T-cell (primary cell): ENCODE data around the gene CNNM3. TPM values are rescaled to one million over a fixed set of nuclear protein-coding genes. Genes with fewer than 3 reads are reported as not detected.
A peak's percentile ranks its signal among the peaks of the same experiment; 100 is the strongest.

Experiments used
- ATAC-seq, 4 experiments: fragments of 200-7000 bp in 3 of 4; fragments of 150-1000 bp in 1 of 4; cut with Tn5 transposase; replicated peaks in 1 of 4; 1 replicate in 3 of 4; 2 replicates in 1 of 4; pipeline ENCODE4 v1.10.0; 2021; ENCODE audit warnings: moderate library complexity in 3 of 4, mild to moderate bottlenecking in 2 of 4, moderate number of reproducible peaks in 1 of 4
- CTCF ChIA-PET, 2 donors: fragments of 300-600 bp; sonication (Branson Sonifier 250); formaldehyde crosslinking; loops; one replicate each; lab custom pipeline; 2022; ENCODE audit warnings: antibody characterized with exemption in 2 of 2; lab: Charles Lee
- POLR2A ChIA-PET, 2 donors: fragments of 300-600 bp; sonication (Branson Sonifier 250); formaldehyde crosslinking; loops; one replicate each; lab custom pipeline; 2022; ENCODE audit warnings: antibody characterized with exemption in 2 of 2; lab: Charles Lee
- DNase-seq, 35 experiments: peaks; one replicate each; pipeline versions ENCODE4 v3.0.0 to v3.0.0-alpha.2; 2013 to 2023
- H3K27ac ChIP-seq: one replicate; pipeline ENCODE4 v1.5.1; 2013; ENCODE audit warnings: low read length
- H3K27me3 ChIP-seq, 2 experiments: replicated peaks in 1 of 2; 1 replicate in 1 of 2; 2 replicates in 1 of 2; pipeline versions ENCODE4 v1.6.1 to v1.7.0; 2013; ENCODE audit warnings: low read length in 1 of 2, mixed read lengths in 1 of 2; ENCODE audit not compliant: control insufficient read depth in 2 of 2, insufficient read depth in 2 of 2; ENCODE audit errors: extremely low read depth in 1 of 2
- H3K36me3 ChIP-seq, 2 donors: 1 replicate in 1 of 2; 2 replicates in 1 of 2; pipeline versions ENCODE4 v1.6.1 to v1.7.0; 2013; ENCODE audit warnings: low read length in 1 of 2; ENCODE audit not compliant: control insufficient read depth in 2 of 2, insufficient read depth in 1 of 2; ENCODE audit errors: extremely low read depth in 1 of 2
- H3K4me1 ChIP-seq, 2 experiments: 1 replicate in 1 of 2; 2 replicates in 1 of 2; pipeline versions ENCODE4 v1.6.1 to v1.7.0; 2013; ENCODE audit warnings: low read length in 2 of 2, mixed read lengths in 1 of 2; ENCODE audit not compliant: insufficient read depth in 2 of 2, control insufficient read depth in 1 of 2; ENCODE audit errors: extremely low read depth in 1 of 2
- H3K4me3 ChIP-seq, 2 donors: 1 replicate in 1 of 2; 2 replicates in 1 of 2; pipeline versions ENCODE4 v1.5.1 to v1.7.0; 2013; ENCODE audit warnings: mild to moderate bottlenecking in 2 of 2, low read length in 1 of 2, moderate library complexity in 1 of 2; ENCODE audit not compliant: control insufficient read depth in 1 of 2; ENCODE audit errors: extremely low read depth in 1 of 2
- H3K9me3 ChIP-seq: 2 replicates; pipeline ENCODE4 v1.7.0; 2013
- H3K27ac Mint-ChIP-seq, 2 donors: one replicate each; pipeline ENCODE4 v1.8.0; 2020 to 2021; ENCODE audit warnings: mild to moderate bottlenecking in 2 of 2, mixed read lengths in 2 of 2
- H3K27me3 Mint-ChIP-seq, 2 donors: one replicate each; pipeline ENCODE4 v1.8.0; 2021 to 2022; ENCODE audit warnings: mixed read lengths in 2 of 2
- H3K36me3 Mint-ChIP-seq: one replicate; pipeline ENCODE4 v1.8.0; 2021; ENCODE audit warnings: mixed read lengths
- H3K4me1 Mint-ChIP-seq, 3 donors: one replicate each; pipeline ENCODE4 v1.8.0; 2020 to 2022; ENCODE audit warnings: mixed read lengths in 3 of 3, mild to moderate bottlenecking in 1 of 3
- H3K4me3 Mint-ChIP-seq, 3 donors: one replicate each; pipeline ENCODE4 v1.8.0; 2020 to 2022; ENCODE audit warnings: mild to moderate bottlenecking in 3 of 3, mixed read lengths in 3 of 3, moderate library complexity in 3 of 3
- H3K9me3 Mint-ChIP-seq, 3 donors: one replicate each; pipeline ENCODE4 v1.8.0; 2020 to 2022; ENCODE audit warnings: mixed read lengths in 3 of 3
- WGBS: methylation state at CpG from one replicate; pipeline ENCODE4 v1.1.5; 2013; ENCODE audit warnings: missing lambda C conversion rate; ENCODE audit not compliant: insufficient coverage; 5-methylcytosine and 5-hydroxymethylcytosine counted together
- total RNA-seq, 35 experiments: library from RNA in 6 of 35; stranded (reverse) in 6 of 35; fragments of 120-200 nt in 1 of 35; gene quantifications; one replicate each; pipeline versions ENCODE4 v1.2.1 to v1.2.4 and lab custom pipeline; 2013 to 2026

Gene CNNM3
- total RNA-seq, 5 donors from 2014 or later (not counting 1 experiment from before 2014, with no cell fraction given), result 44.2 to 55.3 (median 48.0) TPM

DNA sequence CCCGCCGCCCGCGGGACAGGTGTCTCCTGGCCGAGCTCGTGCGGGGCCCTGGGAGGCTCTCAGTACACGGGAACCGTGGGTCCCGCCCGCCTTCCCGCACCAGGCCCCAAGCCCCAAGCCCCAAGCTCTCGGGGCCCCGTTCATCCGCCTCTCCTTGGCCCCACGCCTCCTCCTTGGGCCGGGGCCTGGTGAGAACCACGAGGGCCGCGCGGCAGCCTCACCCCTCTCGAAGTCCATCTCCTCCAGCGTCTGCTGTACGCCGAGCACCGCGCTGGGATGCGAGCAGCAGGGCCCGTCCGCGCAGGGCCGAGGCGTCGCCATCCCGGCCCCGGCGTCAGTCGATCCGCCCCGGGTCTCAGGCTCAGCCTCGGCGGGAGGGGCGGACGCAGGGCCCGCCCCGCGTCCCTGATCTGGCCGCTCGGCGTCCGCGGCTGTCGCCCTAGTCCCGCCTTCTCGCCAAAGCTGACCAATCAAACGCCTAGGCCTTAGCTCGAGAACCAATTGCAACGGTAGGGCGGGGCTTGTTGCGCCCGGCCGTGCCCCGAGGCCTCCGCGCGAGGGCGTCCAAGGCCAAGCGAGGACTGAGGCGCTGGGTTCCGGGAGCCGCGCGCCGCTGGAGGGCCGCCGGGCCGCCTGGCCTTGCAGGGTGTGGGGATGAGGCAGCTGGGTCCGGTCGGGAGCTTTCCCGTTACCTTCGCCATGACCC is 41.8 kb downstream of the CNNM3 start, which contains the start of gene ANKRD39:
ANKRD39 (minus strand) TSS at position 350 of the 706 bp plus-strand sequence; CDS start at position 321, 29 bp downstream.
- ATAC-seq (peak; percentile 91 to 94 (median 92)), DNase-seq (peak; percentile 93 to 100 (median 97))
- Mint-ChIP-seq H3K4me1 (peaks cover 42 to 49% (median 45%) of the 10 kb centered on the region in 3 donors), H3K27ac (peak within 1 kb of the TSS; percentile 76 to 83), H3K4me3 (peak within 1 kb of the TSS; percentile 80 to 87 (median 81)), H3K36me3 (peaks cover 16% of the 10 kb centered on the region), H3K9me3 (no peaks in the 10 kb centered on the region), H3K27me3 (no peaks in the 10 kb centered on the region)
- ChIA-PET CTCF (interaction anchor here (0.6 to 3.3 kb wide), 33 partner anchors 10 to 591 kb away, joined by 3 to 49 read pairs (median 6); partner anchors contain the start of genes ANKRD23 (in 1 of the 2), ANKRD36 (in 1 of the 2), CIAO1 (in 1 of the 2) and CNNM3 (in 1 of the 2)), POLR2A (interaction anchor here (0.8 to 1.5 kb wide), 3 partner anchors 13 to 105 kb away, joined by 3 to 9 read pairs (median 3); no protein-coding TSS in a partner anchor)
- Histone ChIP-seq H3K36me3 (peaks cover 5 to 32% of the 10 kb centered on the region in 2 donors), H3K9me3 (no peaks in the 10 kb centered on the region), H3K27ac (peak within 1 kb of the TSS; percentile 64), H3K27me3 (no peaks in the 10 kb centered on the region), H3K4me1 (peaks cover 15 to 48% of the 10 kb centered on the region in 2 experiments), H3K4me3 (peak within 1 kb of the TSS; percentile 62 to 95)
- under 1% methylated on average over 76 of the region's 81 CpGs for WGBS

DNA sequence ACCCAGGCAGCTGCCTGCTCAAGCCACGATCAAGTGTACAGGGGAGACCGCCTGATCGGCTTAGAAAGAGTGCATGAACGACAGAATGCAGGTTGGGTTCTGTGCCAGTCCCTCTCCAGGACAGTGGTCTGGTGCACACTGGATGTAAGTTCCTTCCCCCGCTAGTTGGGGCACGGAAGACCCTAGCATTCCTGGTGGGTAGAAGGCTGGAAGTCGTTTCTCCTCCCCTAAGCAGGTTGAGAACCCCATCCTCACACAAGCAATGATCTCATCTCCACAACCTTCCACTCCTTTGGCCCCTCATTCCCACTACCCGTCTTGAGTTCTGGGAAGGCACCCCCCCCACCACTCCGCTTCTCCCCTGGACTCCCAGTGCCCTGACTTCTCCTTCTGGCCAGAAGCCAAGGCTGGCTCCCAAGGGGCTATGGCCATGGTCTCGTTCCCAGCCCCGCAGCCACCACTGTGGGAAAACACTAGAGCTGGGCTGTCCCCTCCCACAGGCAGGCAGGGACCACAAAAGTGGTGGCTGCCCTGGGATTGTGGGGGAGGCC is 43.1 kb downstream of the CNNM3 start:
- Histone ChIP-seq H3K27me3 (no peaks in the 10 kb centered on the region), H3K9me3 (no peaks in the 10 kb centered on the region), H3K4me1 (peaks cover 15 to 50% of the 10 kb centered on the region in 2 experiments), H3K27ac (no peak overlapping the region), H3K36me3 (peaks cover 9 to 34% of the 10 kb centered on the region in 2 donors), H3K4me3 (no peak overlapping the region)
- H3K4me1 Mint-ChIP-seq, result peaks cover 42 to 52% (median 50%) of the 10 kb centered on the region in 3 donors
- H3K27me3 Mint-ChIP-seq, result no peaks in the 10 kb centered on the region
- ChIA-PET POLR2A (interaction anchor here in 1 of 2 donors (0.6 kb wide), 1 partner anchor 720 kb away, joined by 7 read pairs; no protein-coding TSS in a partner anchor), CTCF (interaction anchor here (0.6 to 1.8 kb wide), 3 partner anchors 55 to 102 kb away, joined by 3 to 19 read pairs (median 7); no protein-coding TSS in a partner anchor)
- H3K27ac Mint-ChIP-seq, result peak overlapping the region; percentile 71 to 72
- ATAC-seq (no peak), DNase-seq (no peak)
- WGBS, result 85% methylated on average over 7 of the region's 11 CpGs
- no peaks in the 10 kb centered on the region for H3K9me3 Mint-ChIP-seq
- peaks cover 12% of the 10 kb centered on the region for H3K36me3 Mint-ChIP-seq
- peak overlapping the region; percentile 66 to 87 (median 80) for H3K4me3 Mint-ChIP-seq

DNA sequence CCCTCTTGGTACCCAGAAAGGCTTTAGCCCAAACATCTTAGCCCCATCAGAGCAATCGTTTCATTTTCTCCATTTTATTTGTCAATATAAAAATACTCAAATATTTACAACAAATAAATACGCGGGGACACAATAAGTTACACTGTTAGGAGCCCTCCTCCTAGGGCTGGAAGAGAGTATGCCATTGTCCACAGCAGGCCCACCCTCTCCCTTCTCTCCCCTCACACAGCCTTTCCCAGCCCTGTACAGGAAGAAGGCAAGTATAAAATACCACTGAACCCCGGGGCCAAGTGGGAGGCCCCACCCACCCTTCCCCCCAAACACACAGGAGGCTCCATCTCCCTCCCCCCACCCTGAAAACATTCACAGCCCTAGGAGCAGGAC is 43.6 kb downstream of the CNNM3 start:
- ATAC-seq (no peak), DNase-seq (no peak)
- Histone ChIP-seq H3K9me3 (no peaks in the 10 kb centered on the region), H3K4me1 (peaks cover 15 to 52% of the 10 kb centered on the region in 2 experiments), H3K4me3 (no peak overlapping the region), H3K27ac (no peak overlapping the region), H3K36me3 (peaks cover 10 to 36% of the 10 kb centered on the region in 2 donors), H3K27me3 (no peaks in the 10 kb centered on the region)
- 74% methylated on average over 3 of the region's 4 CpGs for WGBS
- peaks cover 10% of the 10 kb centered on the region for H3K36me3 Mint-ChIP-seq
- H3K27me3 Mint-ChIP-seq, result no peaks in the 10 kb centered on the region
- ChIA-PET CTCF (interaction anchor here in 1 of 2 donors (1.6 kb wide), 1 partner anchor 92 kb away, joined by 7 read pairs; no protein-coding TSS in a partner anchor), POLR2A (no interaction called here)
- H3K9me3 Mint-ChIP-seq, result no peaks in the 10 kb centered on the region
- peak overlapping the region; percentile 71 to 72 for H3K27ac Mint-ChIP-seq
- peak overlapping the region; percentile 51 to 87 (median 80) for H3K4me3 Mint-ChIP-seq
- H3K4me1 Mint-ChIP-seq, result peaks cover 42 to 50% (median 48%) of the 10 kb centered on the region in 3 donors

DNA sequence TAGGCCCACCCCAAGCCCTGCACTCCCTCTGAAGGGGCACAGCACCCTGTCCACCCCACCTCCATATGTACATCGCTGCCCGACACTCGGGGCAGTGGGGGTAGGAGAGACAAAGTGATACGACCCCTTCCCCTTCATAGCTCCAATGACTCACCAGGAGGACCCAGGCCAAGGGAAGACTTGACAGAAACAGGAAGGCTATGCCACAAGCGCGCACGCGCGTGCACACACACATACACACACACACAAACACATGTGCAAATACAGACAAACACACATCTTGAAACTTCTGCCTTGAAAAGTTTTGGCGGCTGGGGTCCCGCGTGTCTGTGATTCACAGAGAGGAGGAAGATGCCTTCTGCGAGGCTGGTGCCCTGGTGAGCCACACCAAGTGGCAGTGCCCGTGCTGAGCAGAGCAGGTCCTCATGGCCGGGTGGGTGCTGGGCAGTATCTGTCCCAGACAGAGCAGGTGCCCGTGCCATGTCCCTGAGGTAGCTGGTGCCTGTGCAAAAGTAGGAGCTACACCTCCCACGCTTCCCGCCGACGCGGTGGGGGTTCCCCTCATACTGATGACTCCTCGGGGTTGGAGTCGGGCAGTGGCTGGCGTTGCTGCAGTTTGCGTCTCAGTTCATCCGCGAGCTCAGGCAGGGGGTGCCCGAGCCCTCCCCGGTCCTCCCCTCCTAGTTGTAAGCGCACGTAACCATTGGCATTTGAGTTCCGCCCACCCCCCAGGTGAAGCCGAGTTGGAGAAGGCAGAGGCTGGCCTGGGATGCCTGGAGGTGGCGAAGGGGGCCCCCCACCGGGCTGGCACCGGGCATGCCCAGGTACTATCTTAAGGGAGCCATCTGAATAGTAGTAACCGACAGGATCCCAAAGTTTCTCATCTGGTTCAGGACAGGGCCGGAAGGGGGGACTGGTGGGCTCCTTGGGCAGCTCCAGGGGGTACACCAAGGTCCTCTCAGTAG is 44.3 kb downstream of the CNNM3 start:
- peaks cover 10% of the 10 kb centered on the region for H3K36me3 Mint-ChIP-seq
- Histone ChIP-seq H3K4me3 (no peak overlapping the region), H3K36me3 (peaks cover 15 to 42% of the 10 kb centered on the region in 2 donors), H3K27me3 (no peaks in the 10 kb centered on the region), H3K9me3 (no peaks in the 10 kb centered on the region), H3K4me1 (peaks cover 15 to 54% of the 10 kb centered on the region in 2 experiments), H3K27ac (no peak overlapping the region)
- H3K9me3 Mint-ChIP-seq, result no peaks in the 10 kb centered on the region
- ATAC-seq (no peak), DNase-seq (peak in 8 of 35 experiments; percentile 9 to 43 (median 26))
- peak overlapping the region in 1 of 3 donors; percentile 80 for H3K4me3 Mint-ChIP-seq
- POLR2A ChIA-PET, result no interaction called here
- CTCF ChIA-PET, result interaction anchor here (0.8 to 1.6 kb wide), 2 partner anchors 10 to 91 kb away, joined by 3 to 7 read pairs; no protein-coding TSS in a partner anchor
- 69% methylated on average over 27 of the region's 38 CpGs for WGBS
- H3K27me3 Mint-ChIP-seq, result no peaks in the 10 kb centered on the region
- peaks cover 38 to 46% (median 41%) of the 10 kb centered on the region in 3 donors for H3K4me1 Mint-ChIP-seq
- H3K27ac Mint-ChIP-seq, result peak overlapping the region; percentile 67 to 72

DNA sequence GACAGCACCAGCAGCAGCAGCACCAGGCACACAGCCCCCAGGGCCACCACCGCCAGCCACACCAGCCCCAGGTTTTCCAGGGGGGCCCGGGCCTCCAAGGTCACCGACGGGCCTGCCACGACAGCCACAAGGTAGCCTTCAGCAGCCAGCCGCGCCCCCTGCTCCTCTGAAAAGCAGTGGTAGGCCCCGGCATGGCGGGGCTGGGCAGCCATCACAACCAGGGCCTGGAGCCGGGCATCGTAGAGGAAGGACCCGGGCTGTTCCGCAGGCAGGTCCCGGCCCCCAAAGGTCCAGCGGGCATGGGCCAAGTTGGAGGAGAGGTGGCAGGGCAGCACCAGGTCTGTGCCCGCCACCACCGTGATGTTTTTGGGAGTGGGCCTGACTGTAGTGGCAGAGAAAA is 45.0 kb downstream of the CNNM3 start:
- ChIA-PET CTCF (interaction anchor here in 1 of 2 donors (1.6 kb wide), 1 partner anchor 90 kb away, joined by 7 read pairs; no protein-coding TSS in a partner anchor), POLR2A (no interaction called here)
- H3K4me3 Mint-ChIP-seq, result no peak overlapping the region
- no peak for DNase-seq
- no peaks in the 10 kb centered on the region for H3K27me3 Mint-ChIP-seq
- H3K4me1 Mint-ChIP-seq, result peaks cover 37 to 46% (median 42%) of the 10 kb centered on the region in 3 donors
- peaks cover 15 to 55% of the 10 kb centered on the region in 2 experiments for H3K4me1 ChIP-seq
- H3K9me3 Mint-ChIP-seq, result no peaks in the 10 kb centered on the region
- no peak for ATAC-seq
- 94% methylated on average over 14 of the region's 17 CpGs for WGBS
- peaks cover 13% of the 10 kb centered on the region for H3K36me3 Mint-ChIP-seq
- H3K27me3 ChIP-seq, result no peaks in the 10 kb centered on the region
- no peak overlapping the region for H3K27ac ChIP-seq
- H3K36me3 ChIP-seq, result peaks cover 15 to 50% of the 10 kb centered on the region in 2 donors
- no peaks in the 10 kb centered on the region for H3K9me3 ChIP-seq
- H3K4me3 ChIP-seq, result no peak overlapping the region
- H3K27ac Mint-ChIP-seq, result peak overlapping the region in 1 of 2 donors; percentile 22
